GM10266 (cell line): ENCODE data around the gene TNP2.

Experiments
- DNase-seq: peaks from one replicate; pipeline ENCODE4 v3.0.0; 2012; ENCODE audit errors: extremely low spot score
- CTCF ChIP-seq: IDR thresholded peaks from 2 replicates; pipeline ENCODE4 v1.5.1; 2012; ENCODE audit warnings: mild to moderate bottlenecking, low read depth; ENCODE audit not compliant: control insufficient read depth, insufficient read depth; ENCODE audit errors: missing control alignments

TNP2 gene

GRCh38 chr16:11240636-11241473, 28.3 kb downstream of the TNP2 start:
- TF ChIP-seq CTCF: no peak
- DNase-seq: no peak

- TF ChIP-seq CTCF: no peak
- no peak for DNase-seq
These were observed 29.2 kb downstream of the TNP2 start for GRCh38 chr16:11239644-11240632.

DNA sequence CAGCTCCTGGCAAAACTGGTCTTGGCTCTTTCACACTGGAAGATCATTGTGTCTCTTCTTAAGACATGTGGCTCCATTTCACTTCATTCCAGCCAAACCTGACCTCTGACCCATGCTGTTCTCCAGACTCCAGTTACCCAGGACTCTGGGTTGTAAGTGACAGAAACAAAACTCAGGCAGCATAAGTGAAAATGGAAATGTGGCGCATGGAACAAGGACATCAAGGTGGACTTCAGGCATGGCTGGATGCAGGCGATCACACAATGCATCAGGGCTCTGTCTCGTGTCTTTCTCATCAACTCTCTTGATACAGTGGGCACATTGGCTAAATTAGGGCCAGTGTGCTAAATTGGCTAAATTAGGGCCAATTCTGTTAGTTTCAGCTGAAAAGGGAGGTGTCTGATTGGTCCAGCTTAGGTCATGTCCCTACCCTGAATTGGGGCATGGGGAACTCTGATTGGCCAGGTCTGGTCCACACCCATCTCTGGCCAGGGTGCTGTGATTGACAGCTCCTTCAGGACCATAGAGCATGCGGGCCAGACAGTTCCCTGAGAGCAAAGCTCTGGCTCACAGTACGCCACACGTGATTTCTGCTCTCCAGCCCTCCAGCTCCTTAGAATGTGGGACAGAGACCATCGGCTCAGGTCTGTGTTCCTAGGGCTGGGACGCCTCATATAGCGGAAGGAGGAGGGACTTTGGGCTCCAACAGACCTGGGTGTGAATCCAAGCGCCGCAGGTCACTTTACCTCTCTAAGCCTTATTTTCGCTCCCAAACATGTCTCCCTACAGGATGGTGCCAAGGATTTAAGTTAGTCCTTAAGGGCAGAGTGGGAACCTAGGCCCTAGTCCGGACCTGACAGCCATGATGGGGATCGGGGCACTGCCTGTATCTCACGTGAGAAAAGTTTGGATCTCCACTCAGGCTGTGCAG, 30.6 kb downstream of the TNP2 start:
- no peak for DNase-seq
- TF ChIP-seq CTCF: no peak

- DNase-seq: no peak
- TF ChIP-seq CTCF: no peak
These were observed 32.5 kb downstream of the TNP2 start for GRCh38 chr16:11236461-11237254.

DNA sequence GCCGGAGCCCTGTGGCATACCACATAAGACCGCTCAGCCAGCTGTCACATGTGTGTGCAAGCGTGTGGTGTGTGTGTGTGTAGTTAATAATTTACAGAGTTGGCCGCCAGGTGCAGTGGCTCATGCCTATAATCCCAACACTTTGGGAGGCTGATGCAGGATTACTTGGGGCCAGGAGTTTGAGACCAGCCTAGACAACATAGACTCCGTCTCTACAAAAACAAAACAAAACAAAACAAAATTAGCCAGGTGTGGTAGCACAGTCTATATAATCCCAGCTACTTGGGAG, 33.5 kb downstream of the TNP2 start:
- TF ChIP-seq CTCF: no peak
- no peak for DNase-seq
